GM18870 (cell line): ENCODE measurements around the gene HS1BP3.
A peak's percentile ranks its signal among the peaks of the same experiment; 100 is the strongest.

Experiments
- ATAC-seq: cut with Tn5 transposase; IDR thresholded peaks from one replicate; pipeline ENCODE4 v1.9.1; 2021; ENCODE audit warnings: moderate library complexity; ENCODE audit not compliant: unreplicated experiment

HS1BP3 gene

DNA sequence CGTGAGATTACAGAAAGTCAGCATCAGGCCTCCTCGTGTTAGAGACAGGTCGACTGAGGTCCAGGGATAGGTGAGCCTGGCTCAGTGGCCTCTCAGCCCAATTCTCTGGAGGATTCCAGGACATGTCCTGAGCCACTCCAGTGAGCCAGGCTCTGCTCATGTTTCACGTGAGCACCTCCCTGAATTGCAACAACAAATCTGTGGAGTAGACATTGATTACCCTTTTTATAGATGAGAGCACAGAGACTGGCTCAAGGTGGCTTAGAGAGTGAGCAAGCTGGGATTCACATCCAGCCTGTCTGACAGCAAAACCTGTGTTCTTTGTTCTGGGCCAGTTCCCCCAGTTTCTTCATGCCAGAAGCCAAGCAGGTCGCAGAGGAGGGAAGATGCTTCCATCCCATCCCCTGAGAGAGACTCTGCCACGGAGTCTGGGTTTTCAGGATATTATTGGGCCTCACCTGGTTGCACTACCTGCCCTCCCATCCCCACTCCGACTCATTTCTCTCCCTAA, 46.4 kb downstream of the HS1BP3 start:
- no peak for ATAC-seq

DNA sequence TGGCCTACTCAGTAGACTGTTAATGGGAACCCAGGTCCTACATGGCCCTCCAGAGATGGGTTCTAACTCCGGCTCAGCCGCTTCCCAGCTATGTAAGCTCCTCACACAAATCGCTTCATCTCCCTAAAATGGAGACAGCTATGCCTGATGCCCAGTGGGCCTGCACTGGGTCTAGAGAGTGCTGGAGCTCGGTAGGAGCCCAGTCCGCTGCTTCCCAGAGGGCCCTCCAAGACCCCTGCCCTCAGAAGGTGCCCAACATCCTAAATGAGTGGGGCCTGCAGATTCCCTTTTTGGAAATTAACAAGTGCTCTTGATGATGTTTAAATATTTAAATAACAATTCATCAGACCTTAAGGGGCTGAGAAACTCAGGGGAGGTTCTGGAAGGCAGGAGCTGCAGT, 47.1 kb downstream of the HS1BP3 start:
- ATAC-seq: no peak

DNA sequence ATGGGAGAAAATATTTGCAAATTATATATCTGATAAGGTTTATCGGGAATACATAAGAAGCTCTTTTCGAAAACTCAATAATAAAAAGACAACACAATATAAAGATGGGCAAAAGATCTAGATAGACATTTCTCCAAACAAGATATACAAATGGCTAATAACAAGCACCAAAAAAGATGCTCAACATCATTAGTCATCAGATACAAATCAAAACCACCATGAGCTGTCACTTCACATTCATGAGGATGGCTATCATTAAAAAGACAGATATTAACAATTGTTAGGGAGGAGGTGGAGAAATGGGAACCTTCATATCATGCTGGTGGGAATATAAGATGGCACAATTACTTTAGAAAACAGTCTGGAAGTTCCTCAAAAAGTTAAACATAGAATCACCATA, 48.1 kb downstream of the HS1BP3 start:
- no peak for ATAC-seq

DNA sequence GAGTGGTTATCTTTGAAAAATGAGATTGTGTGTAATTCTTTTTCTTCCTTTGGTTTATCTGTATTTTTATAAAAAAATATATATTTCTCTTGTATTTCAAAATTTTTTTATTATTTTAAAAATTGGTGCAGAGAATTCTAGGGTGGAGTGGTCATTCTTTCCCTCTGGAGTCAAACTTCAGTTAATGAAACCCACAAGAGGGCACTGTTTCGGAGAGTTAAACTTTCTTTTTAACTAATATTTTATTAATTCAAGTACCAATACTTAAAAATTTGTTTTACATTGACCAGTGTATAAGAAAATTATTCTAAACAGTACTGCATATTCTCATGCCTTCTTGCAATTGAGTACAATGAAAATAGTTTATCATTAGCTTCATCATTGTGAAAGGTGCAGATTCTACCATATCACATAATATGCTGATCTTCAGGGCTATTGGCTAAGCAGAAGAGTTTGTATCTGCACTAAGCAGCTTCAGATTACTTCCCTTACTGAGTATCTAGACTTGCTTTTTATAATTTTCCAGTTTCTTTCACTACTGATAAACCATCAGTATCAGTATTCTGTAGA, 50.1 kb downstream of the HS1BP3 start:
- no peak for ATAC-seq

DNA sequence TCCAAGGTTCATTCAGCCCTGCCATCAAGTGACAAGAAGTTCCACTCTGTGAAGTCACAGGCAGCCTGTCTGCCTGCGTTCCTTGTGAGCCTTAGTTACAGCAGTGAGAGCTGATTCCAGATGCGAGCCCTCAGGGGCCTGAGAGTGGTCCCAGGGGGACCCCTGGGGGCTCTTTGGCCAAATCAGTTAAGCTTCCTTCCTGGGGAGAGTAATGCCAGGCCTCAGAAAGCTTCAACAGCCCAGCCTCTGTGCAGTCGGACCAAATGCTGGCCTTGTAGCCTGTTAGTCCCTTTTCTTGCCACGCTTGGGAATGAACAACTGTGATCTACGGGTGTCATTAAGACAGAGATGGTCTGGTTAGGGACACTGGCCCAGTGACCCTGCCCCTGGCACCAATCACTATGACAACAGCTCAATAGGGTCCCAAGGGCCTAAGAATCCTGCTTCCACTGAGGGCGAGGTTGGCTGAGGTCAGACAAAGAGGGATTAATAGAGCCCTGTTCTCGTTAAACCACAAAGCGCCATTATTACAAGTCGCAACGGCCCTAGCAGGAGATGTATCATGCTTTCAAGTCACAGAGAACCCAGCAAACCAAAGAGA, 50.9 kb downstream of the HS1BP3 start:
- no peak for ATAC-seq

DNA sequence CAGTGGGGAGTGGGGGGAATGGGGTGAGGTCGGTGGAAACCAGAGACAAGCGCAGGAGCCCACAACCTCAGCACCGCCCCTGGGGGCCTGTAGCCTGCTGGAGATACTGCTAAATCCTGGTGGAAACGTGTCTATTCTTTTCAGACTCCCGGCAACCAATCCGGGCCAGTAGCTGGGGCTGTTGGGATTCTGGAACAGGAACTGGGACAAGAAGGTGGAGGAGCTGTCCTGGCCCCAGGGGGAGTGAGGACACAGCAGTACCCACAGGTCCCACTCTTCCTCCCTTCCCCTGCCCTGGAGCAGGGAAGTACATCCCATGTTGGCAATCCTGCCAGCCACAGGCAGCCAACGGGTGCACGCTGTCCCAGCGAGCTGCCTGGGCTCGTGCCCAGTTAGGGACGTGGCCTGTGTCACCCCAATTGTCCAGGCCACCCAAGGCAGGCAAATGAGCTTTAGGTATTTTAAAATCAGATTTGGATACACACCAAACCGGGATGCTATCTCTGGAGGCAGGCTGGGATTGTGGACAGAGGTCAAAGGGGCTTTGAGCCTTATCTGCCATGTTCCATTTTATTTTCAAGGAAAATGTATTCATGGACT, 51.8 kb downstream of the HS1BP3 start:
- no peak for ATAC-seq

DNA sequence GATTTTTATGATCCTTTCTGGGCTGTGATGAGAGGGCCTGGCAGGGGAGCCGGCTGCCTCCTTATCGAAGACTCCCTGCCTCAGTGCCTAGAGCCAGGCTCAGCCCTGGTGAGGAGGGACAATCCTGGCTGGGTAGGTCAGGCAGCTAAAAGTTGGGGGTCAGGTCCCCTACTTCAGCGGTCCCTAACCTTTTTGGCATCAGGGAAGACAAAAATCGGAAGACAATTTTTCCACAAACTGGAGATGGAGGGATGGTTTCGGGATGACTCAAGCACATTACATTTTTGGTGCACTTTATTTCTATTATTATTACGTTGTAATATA, 53.1 kb downstream of the HS1BP3 start:
- no peak for ATAC-seq

DNA sequence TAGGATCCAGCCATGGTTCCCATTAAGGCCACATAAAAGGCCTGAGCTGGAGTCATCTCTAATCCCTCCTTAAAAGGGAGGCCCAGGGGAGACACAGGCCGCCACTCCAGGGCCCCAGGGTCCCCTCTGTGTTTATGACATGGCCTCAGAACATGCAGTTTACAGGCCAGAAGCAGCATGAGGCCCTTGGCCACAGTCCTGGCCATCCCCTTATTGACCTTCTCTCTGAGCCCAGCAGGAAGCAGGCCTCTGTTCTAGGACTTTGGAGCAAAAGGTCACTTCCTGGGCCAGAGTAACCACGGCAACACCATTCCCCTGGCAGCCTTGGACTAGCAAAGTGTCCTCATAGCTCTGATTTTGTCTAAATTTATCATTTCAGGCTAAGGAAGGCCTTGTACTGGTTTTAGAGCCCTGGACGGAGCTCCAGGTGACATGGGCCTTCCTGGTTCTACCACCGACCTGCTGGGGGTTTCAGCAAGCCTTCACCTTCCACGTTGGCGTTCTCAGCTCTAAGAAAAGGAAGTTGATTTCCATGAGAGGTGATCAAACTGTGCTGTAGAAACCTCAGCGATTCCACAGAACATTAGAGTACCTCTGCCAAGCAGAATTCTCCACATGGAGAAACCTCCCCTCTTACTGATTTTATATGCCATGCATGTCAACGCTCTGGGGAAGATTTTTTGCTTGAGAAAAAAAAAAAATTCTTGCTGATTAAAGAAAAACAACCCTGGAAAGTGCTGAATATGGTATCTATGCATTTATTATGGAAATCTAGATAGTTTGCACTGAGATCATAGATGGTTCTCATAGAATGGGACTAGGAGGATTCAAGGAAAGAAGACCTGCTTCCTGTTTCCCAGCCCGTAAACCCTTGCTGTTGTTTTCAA, 53.7 kb downstream of the HS1BP3 start:
- ATAC-seq: no peak

DNA sequence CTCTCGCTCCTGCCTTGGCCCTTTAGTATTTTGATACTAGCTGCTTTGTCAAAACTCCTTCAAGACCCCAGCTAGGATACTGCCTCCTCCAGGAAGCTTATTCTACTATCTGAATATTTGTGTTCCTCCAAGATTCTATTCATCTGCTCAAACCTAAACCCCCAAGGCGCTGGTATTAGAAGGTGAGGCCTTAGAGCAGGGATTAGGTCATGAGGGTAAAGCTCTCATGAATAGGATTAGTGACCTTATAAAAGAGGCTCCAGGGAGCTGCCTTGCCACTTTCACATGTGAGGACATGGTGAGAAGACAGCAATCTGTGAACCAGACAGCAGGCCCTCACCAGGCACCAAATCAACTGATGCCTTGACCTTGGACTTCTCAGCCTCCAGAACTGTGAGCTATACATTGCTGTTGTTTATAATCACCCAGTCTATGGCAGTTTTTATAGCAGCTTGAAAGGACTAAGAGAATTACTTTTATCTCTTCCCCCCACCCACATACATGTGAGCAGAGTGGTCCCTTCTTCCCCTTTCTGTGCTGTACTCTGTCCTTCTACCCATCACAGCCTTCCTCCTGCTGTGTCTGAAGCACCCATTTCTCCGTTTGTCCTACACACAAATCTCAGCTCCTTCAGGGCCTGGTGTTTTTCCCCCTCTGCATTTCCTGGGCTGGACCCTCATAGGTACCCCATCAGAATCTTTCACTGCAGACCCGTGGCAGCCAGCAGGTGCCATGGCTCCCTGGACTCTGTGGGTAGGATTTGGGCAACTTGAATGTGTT, 54.5 kb downstream of the HS1BP3 start:
- peak; percentile 13 for ATAC-seq

DNA sequence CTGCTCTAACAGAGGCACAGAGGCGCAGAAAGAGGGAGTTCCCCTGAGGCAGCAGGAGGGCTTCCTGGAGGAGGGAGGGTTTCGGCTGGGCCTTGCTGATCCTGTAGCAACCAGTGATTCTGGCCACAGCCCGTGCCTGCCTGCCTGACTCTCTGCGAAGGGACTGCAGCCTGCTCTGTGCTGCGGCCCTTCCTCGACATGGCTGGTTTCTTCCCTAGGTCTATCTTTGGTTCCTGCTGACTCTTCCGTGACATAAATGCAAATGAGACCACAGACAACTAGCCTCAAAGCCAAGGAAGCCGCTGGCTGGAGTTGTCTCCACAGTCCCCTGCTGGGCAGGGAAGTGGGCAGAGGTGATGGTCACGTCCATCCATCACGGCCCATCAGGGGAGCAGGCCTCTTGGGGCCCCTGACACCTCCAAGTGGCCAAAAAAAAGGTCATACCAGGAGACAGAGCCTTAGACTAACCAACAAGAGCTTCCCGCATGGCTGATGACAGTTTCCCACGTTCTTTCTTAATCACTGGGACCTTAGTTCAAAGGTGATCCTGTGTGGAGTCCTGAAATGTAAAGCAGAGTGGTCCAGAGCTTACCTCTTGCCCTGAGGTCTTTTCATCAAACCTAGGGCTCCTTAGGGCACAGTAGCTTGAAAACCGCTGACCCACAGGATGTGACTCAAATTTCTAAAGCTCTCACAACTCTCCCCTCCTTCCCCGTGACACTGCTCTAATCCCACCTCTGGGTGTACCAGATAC, 55.3 kb downstream of the HS1BP3 start:
- ATAC-seq: peak; percentile 90

DNA sequence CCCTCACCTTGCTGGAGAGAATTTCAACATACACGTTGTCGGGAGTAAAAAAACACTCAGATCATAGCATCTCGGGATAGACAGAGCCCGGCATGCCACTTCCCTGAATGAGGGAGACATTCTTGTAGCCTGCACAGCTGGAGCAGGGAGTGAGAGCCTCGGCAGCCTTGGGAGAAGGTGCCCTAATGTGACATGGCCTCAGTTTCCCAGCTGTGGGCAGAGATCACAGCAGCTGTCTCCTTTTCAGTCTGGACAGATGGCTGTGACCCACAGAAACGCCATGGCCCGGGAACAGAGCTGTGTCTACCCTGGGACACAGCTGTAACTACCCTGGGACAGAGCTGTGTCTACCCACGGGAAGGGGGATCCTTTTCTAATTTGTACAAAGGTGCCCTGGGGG, 55.9 kb downstream of the HS1BP3 start:
- no peak for ATAC-seq

DNA sequence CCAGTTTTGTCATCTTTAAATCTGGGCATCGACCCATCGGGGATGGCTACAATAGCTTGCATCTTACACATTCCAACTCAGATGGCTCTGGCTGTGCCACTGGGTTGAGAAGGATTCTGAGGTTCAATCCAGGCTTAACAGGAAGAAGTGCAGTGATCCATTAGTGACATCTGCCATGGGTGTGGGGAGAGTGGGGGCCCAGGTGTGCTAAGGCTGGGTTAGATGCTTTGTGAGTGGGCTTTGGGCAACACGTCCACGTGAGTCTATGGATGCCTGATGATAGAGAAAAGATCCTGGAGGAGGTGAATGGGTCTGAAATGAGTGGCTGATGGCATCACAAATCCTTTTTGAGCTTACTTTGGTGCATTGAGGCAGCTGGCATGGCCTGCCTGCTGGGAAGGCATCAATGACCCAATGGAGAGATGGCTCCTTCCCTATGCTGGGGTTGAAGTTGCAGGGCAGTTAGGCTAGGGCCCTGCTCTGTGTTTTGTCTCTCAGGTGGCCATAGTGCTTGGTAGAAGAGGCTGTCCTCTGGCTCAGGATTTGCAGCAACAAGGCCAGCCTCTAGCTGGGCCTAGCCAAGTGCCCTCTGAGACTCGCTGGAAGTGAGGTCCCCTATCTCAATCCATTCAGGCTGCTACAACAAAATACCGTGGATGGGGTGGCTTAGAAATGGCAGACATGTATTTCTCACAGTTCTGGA, 56.7 kb downstream of the HS1BP3 start:
- no peak for ATAC-seq

DNA sequence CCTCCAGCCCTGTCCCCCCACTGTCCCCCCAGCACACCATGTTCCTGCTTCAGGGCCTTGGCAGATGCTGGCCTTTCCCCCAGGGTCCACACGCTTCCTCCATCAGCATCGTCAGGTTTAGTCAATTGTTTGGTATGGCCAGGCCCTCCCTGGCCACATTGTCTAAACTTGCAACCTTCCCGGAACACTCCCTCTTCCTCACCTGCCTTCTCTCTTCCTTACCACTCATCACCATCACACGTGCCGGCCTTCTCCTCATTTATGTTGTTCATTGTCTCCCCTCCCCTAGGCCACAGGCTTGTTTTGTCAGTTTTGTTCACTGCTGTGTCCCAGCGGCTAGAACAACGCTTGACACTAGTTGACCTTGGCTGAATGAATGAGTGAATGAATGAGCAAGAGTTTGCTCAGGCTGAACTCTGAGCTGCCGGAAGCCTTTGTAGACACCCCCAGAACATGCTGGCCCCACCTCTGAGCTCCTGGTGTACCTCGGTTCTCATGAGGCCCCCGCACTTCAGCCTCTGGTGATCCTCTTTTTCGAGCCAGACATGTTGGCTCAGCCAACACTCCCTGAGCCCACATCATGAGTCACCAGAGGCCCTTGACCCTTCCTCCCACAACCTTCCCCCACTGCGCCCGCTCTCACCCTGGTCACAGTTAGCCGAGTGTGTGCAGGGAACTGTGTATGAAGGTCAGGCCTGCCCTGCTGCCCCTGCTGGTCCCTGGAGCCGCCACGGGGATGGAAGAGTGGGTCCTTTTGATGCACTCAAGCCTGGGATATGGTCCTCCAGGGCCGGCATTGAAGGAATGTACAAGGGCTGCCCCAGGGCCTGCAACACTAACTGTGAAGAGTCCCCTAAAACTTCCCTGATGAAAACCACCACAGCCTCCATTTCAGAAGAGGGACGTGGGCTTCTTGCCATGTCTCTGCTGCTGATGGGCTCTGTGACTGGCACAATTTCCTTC, 57.5 kb downstream of the HS1BP3 start:
- no peak for ATAC-seq

DNA sequence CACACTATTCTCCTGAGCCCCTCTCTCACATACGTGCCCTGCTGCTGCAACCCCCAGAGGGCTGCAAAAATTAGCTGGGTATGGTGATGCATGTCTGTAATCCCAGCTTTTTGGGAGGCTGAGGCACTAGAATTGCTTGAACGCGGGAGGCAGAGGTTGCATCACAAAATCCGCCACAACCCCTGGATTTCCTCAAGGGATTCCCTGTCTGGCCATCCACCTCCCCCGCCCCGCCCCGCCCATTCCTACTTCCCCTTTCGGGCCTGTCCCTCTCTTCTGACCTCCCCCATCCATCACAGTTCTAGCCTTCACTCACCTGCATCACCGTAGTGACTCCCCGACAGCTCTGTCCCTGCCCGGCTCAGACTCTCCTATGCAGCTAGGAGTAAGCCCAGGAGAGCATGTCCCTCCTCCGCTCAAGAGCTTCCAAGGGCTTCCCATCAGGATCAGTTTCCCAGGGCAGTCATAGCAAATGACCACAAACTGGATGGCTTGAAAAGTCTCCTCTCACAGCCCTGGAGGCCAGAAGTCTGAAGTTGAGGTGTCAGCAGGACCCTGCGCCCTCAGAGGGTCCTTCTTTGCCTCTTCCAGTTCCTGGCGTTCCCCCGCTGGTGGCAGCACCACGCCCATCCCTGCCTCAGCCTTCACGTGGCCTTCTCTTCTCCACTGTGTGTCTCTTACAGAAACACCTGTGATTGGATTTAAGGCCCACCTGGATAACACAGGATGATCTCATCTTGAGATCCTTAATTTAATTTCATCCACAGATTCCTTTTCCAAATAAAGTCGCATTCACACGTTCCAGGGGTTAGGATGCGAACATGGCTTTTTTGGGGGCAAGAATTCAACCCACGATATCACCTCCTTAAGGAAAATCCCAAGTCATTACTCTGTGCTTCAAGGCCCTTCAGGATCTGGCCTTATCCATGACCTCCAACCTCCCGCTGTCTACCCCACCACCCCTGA, 58.5 kb downstream of the HS1BP3 start:
- ATAC-seq: no peak

DNA sequence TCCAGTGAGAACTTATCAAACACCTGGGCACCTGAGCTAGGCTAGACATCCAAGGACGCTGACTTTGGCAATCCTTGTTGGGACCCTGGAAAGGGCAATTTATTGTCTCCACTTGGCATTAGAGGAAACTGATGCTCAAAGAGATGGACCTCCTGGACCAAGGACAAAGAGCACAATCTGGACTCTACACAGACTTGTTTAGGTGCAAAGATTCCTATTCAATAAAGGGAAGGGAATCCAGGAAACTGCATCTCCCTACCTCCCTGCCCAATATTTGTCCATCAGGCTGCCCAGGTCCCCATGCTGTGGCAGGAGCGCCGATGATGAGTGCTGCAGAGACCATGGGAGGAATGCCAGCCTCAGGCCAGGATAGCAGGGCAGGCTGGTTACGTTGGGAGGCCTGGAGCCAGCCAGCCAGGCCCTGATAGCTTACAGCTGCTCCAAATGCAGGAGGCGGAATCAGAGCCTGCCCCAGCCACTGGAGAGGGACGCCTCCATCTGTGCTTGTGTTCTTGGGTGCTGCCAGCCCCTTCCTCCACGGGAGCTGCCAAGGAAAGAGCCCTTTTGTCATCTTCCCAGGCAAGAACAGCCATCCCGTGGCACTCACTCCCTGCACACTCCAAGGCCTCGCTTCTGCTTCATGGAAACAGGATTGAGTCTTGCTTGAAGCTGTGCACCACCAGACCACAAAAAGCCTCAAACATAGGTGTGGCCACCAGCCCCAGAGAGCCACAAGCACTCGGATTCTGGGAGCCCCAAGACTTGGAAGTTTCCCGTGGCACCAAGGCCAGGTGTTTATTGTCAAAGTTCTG, 60.0 kb downstream of the HS1BP3 start:
- no peak for ATAC-seq

DNA sequence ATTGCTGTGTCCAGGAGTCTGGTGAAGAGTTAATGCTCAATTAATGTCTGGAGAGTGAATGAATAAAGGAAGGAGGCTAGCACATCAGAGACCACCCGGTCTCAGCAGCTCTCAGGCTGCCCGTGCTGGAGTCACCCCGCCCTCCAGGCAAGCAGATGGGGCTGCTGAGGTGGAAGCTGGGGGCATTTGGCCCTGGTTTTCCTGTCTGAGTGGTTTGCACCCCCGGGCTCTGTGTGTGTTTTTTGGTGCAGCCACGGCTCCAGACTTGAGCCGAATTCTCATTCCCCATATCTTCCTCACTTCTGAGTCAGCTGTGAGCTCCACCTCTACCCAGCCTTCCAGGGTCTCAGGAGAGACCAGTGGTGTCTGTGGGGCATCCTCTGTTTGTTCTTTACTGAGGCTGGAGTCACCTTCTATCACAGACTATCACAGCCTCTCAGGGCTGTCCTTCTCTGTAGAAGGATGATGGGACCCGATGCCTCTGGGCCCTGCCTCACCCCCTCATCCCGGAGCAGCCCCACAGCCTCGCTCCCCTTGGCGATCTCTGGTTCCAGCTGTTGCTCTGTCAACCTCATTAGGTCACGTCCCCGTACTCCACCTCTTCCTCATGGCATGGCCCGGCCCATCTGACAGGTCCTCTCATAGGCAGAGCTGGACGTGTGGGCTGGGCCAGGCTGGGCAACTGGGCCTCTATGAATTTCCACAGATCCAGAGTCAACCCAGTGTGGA, 60.8 kb downstream of the HS1BP3 start:
- no peak for ATAC-seq
